Suprapubic skin (tissue), 4 donors: ENCODE results near the gene ATF6B. TPM values are rescaled to one million over a fixed set of nuclear protein-coding genes. Genes with fewer than 3 reads are reported as not detected.

Experiments
- DNase-seq, 2 donors: peaks; one replicate each; pipeline ENCODE4 v3.0.0-alpha.2; 2019; ENCODE audit warnings: low spot score in 2 of 2
- H3K27ac ChIP-seq: fragments of 200-600 bp; sonication (generic); one replicate; pipeline ENCODE4 v1.5.1; 2019
- H3K27me3 ChIP-seq: fragments of 200-600 bp; sonication (generic); one replicate; pipeline ENCODE4 v1.5.1; 2019
- H3K36me3 ChIP-seq: fragments of 200-600 bp; sonication (generic); one replicate; pipeline ENCODE4 v1.5.1; 2019
- H3K4me1 ChIP-seq: fragments of 200-600 bp; sonication (generic); one replicate; pipeline ENCODE4 v1.5.1; 2019
- H3K4me3 ChIP-seq: fragments of 200-600 bp; sonication (generic); one replicate; pipeline ENCODE4 v1.5.1; 2019; ENCODE audit warnings: mild to moderate bottlenecking
- H3K9me3 ChIP-seq: fragments of 200-600 bp; sonication (generic); one replicate; pipeline ENCODE4 v1.5.1; 2019
- EP300 ChIP-seq: sonication (generic); formaldehyde crosslinking; IDR thresholded peaks from one replicate; pipeline ENCODE4 v1.6.1; 2017; ENCODE audit warnings: antibody characterized with exemption
- POLR2A ChIP-seq, 2 donors: fragments of 450-650 bp; IDR thresholded peaks; one replicate each; pipeline ENCODE4 v1.6.1; 2017; ENCODE audit warnings: antibody characterized with exemption in 2 of 2, mild to moderate bottlenecking in 2 of 2, moderate library complexity in 2 of 2
- POLR2AphosphoS5 ChIP-seq, 3 donors: sonication (generic); formaldehyde crosslinking; IDR thresholded peaks; one replicate each; pipeline ENCODE4 v1.6.1; 2017; ENCODE audit warnings: antibody characterized with exemption in 3 of 3
- WGBS: methylation state at CpG from one replicate; pipeline ENCODE4 v1.1.5; 2018; 5-methylcytosine and 5-hydroxymethylcytosine counted together
- total RNA-seq, 4 donors: library from RNA; depleted of rRNA; stranded (reverse); fragments of >200 nt; gene quantifications; one replicate each; pipeline ENCODE4 v1.1.0, GENCODE V29; 2016
- TF ChIP-seq, protein P1 (sequence below), 2 donors: fragments of 200-600 bp in 1 of 2; fragments of 450-650 bp in 1 of 2; sonication (generic) in 1 of 2; IDR thresholded peaks; one replicate each; pipeline ENCODE4 v1.5.1; 2016 to 2019; ENCODE audit warnings: antibody characterized with exemption in 2 of 2, mild to moderate bottlenecking in 1 of 2, moderate library complexity in 1 of 2

Gene ATF6B
- total RNA-seq, 4 donors from 2014 or later: 55.8 to 161 (median 74.0) TPM

GRCh38 chr6:32085759-32086459 is 42.1 kb downstream of the ATF6B start:
- Histone ChIP-seq H3K9me3 (no peaks in the 10 kb centered on the region), H3K27ac (peak overlapping the region; percentile 68), H3K4me3 (no peak overlapping the region), H3K4me1 (peaks cover 47% of the 10 kb centered on the region), H3K36me3 (no peaks in the 10 kb centered on the region), H3K27me3 (no peaks in the 10 kb centered on the region)
- 81% methylated on average over 17 of the region's 17 CpGs for WGBS
- DNase-seq: peak in 1 of 2 donors; percentile 66
- TF ChIP-seq POLR2AphosphoS5 (IDR thresholded peaks at IDR 0.05) (no peak), EP300 (no peak), POLR2A (IDR thresholded peaks at IDR 0.05) (no peak)
- TF ChIP-seq, protein P1, sequence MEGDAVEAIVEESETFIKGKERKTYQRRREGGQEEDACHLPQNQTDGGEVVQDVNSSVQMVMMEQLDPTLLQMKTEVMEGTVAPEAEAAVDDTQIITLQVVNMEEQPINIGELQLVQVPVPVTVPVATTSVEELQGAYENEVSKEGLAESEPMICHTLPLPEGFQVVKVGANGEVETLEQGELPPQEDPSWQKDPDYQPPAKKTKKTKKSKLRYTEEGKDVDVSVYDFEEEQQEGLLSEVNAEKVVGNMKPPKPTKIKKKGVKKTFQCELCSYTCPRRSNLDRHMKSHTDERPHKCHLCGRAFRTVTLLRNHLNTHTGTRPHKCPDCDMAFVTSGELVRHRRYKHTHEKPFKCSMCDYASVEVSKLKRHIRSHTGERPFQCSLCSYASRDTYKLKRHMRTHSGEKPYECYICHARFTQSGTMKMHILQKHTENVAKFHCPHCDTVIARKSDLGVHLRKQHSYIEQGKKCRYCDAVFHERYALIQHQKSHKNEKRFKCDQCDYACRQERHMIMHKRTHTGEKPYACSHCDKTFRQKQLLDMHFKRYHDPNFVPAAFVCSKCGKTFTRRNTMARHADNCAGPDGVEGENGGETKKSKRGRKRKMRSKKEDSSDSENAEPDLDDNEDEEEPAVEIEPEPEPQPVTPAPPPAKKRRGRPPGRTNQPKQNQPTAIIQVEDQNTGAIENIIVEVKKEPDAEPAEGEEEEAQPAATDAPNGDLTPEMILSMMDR (IDR thresholded peaks at IDR 0.05): no peak

GRCh38 chr6:32084780-32085179 is 43.3 kb downstream of the ATF6B start:
- no peak for DNase-seq
- no peaks in the 10 kb centered on the region for H3K27me3 ChIP-seq
- H3K36me3 ChIP-seq: no peaks in the 10 kb centered on the region
- H3K4me1 ChIP-seq: peaks cover 51% of the 10 kb centered on the region
- no peak overlapping the region for H3K27ac ChIP-seq
- TF ChIP-seq POLR2AphosphoS5 (IDR thresholded peaks at IDR 0.05): no peak
- TF ChIP-seq, protein P1 (IDR thresholded peaks at IDR 0.05): no peak
- no peak for TF ChIP-seq EP300
- TF ChIP-seq POLR2A (IDR thresholded peaks at IDR 0.05): no peak
- 100% methylated on average over 2 of the region's 2 CpGs for WGBS
- H3K9me3 ChIP-seq: no peaks in the 10 kb centered on the region
- H3K4me3 ChIP-seq: no peak overlapping the region

- H3K9me3 ChIP-seq: no peaks in the 10 kb centered on the region
- WGBS: 93% methylated on average over 22 of the region's 22 CpGs
- peak overlapping the region; percentile 78 for H3K27ac ChIP-seq
- peaks cover 5% of the 10 kb centered on the region for H3K36me3 ChIP-seq
- no peaks in the 10 kb centered on the region for H3K27me3 ChIP-seq
- TF ChIP-seq, protein P1 (IDR thresholded peaks at IDR 0.05): no peak
- TF ChIP-seq EP300 (no peak), POLR2AphosphoS5 (IDR thresholded peaks at IDR 0.05) (no peak), POLR2A (IDR thresholded peaks at IDR 0.05) (no peak)
- peak in 1 of 2 donors; percentile 59 for DNase-seq
- peaks cover 51% of the 10 kb centered on the region for H3K4me1 ChIP-seq
- no peak overlapping the region for H3K4me3 ChIP-seq
Observed at GRCh38 chr6:32083812-32084768, 44.0 kb downstream of the ATF6B start.

DNA sequence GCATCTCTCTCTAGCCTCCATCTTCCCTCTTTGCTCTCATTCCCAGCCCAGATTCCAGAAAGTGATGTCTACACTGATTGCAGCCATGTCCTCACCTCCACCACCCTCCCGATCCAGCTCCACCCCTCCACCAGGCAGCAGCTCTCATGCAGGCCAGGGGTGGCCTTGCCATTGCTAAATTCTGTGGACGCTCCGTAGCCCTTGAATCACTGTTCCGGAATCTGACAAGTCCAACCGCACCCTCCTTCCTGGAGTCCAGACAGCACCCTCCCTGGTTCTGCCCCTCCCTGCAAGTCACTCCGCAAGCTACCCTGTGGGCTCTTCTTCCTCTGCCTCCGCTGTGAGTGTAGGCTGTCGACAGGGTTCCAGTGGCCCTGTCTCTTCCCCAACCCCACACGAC is 45.1 kb downstream of the ATF6B start:
- 50% methylated on average over 9 of the region's 9 CpGs for WGBS
- Histone ChIP-seq H3K9me3 (no peaks in the 10 kb centered on the region), H3K36me3 (peaks cover 11% of the 10 kb centered on the region), H3K27me3 (no peaks in the 10 kb centered on the region), H3K4me1 (peaks cover 46% of the 10 kb centered on the region), H3K27ac (peak overlapping the region; percentile 78), H3K4me3 (no peak overlapping the region)
- peak in 2 of 3 donors; percentile 25 to 49 for TF ChIP-seq POLR2AphosphoS5 (IDR thresholded peaks at IDR 0.05)
- no peak for TF ChIP-seq POLR2A (IDR thresholded peaks at IDR 0.05)
- TF ChIP-seq EP300: no peak
- DNase-seq: peak; percentile 92 to 93

GRCh38 chr6:32082478-32082877 is 45.6 kb downstream of the ATF6B start:
- H3K27me3 ChIP-seq: no peaks in the 10 kb centered on the region
- DNase-seq: no peak
- no peaks in the 10 kb centered on the region for H3K9me3 ChIP-seq
- TF ChIP-seq POLR2AphosphoS5 (IDR thresholded peaks at IDR 0.05) (no peak), EP300 (no peak), POLR2A (IDR thresholded peaks at IDR 0.05) (no peak)
- TF ChIP-seq, protein P1 (IDR thresholded peaks at IDR 0.05): no peak
- H3K36me3 ChIP-seq: peaks cover 11% of the 10 kb centered on the region
- no peak overlapping the region for H3K4me3 ChIP-seq
- peak overlapping the region; percentile 78 for H3K27ac ChIP-seq
- 60% methylated on average over 6 of the region's 6 CpGs for WGBS
- H3K4me1 ChIP-seq: peaks cover 42% of the 10 kb centered on the region
